Esophagus mucosa (tissue), 1 donor: ENCODE results near the gene MRPL24. TPM values are rescaled to one million over a fixed set of nuclear protein-coding genes. Genes with fewer than 3 reads are reported as not detected.

Experiments
- ATAC-seq: fragments of 200-7000 bp; cut with Tn5 transposase; one replicate; pipeline ENCODE4 v1.9.1; 2020
- total RNA-seq: library from RNA; stranded (reverse); gene quantifications from one replicate; pipeline ENCODE4 v1.2.4, GENCODE V29; 2023
- donor health status: DM: yes; HTN: yes; CAD: no.

The MRPL24 gene
- total RNA-seq, 1 donor from 2014 or later, result 67.4 TPM

- ATAC-seq, result no peak
Measured at GRCh38 chr1:156743367-156744302, 2.7 kb upstream of the MRPL24 start.

GRCh38 chr1:156742801-156743200 is 1.9 kb upstream of the MRPL24 start:
- ATAC-seq, result no peak

- no peak for ATAC-seq
Measured at GRCh38 chr1:156742017-156742416, 1.1 kb upstream of the MRPL24 start.

- peak; percentile 0 for ATAC-seq
Measured at GRCh38 chr1:156741481-156741983, 644 bp upstream of the MRPL24 start.

- ATAC-seq, result peak; percentile 10
Measured at GRCh38 chr1:156740237-156740740, 599 bp downstream of the MRPL24 start.

GRCh38 chr1:156738916-156739315 is 2.0 kb downstream of the MRPL24 start:
- no peak for ATAC-seq

GRCh38 chr1:156738407-156738806 is 2.5 kb downstream of the MRPL24 start:
- ATAC-seq, result no peak

- ATAC-seq, result no peak
Measured at GRCh38 chr1:156733989-156734584, 6.8 kb downstream of the MRPL24 start.

- ATAC-seq, result peak; percentile 95
Measured at GRCh38 chr1:156728599-156729462, 12.1 kb downstream of the MRPL24 start, which contains the start of gene ISG20L2. ISG20L2 (minus strand) TSS chr1:156728766; CDS start chr1:156727652, 1,114 bp downstream.

GRCh38 chr1:156727926-156728598 is 12.8 kb downstream of the MRPL24 start, which contains the start of gene METTL25B:
METTL25B (plus strand) TSS chr1:156728469; CDS start chr1:156729105, 636 bp downstream.
- peak; percentile 81 for ATAC-seq

- no peak for ATAC-seq
Measured at GRCh38 chr1:156727492-156727891, 13.4 kb downstream of the MRPL24 start.

- peak; percentile 2 for ATAC-seq
Measured at GRCh38 chr1:156726549-156727226, 14.2 kb downstream of the MRPL24 start.

GRCh38 chr1:156725683-156726280 is 15.1 kb downstream of the MRPL24 start:
- ATAC-seq, result peak; percentile 62

- ATAC-seq, result no peak
Measured at GRCh38 chr1:156721535-156721934, 19.4 kb downstream of the MRPL24 start.

- no peak for ATAC-seq
Measured at GRCh38 chr1:156721131-156721530, 19.8 kb downstream of the MRPL24 start.

GRCh38 chr1:156717351-156717750 is 23.5 kb downstream of the MRPL24 start:
- ATAC-seq, result no peak

- ATAC-seq, result no peak
Measured at GRCh38 chr1:156714830-156715229, 26.1 kb downstream of the MRPL24 start.

GRCh38 chr1:156712626-156713025 is 28.3 kb downstream of the MRPL24 start:
- peak; percentile 78 for ATAC-seq

GRCh38 chr1:156711011-156711817 is 29.7 kb downstream of the MRPL24 start:
- ATAC-seq, result no peak
